Progenitor cell of endocrine pancreas (in vitro differentiated cells): ENCODE data around the gene HS3ST4. TPM values are rescaled to one million over a fixed set of nuclear protein-coding genes. Genes with fewer than 3 reads are reported as not detected.

Experiments used
- DNase-seq: peaks from one replicate; pipeline ENCODE4 v3.0.0; 2021; ENCODE audit warnings: low spot score; ENCODE audit not compliant: unreplicated experiment
- H3K27ac Mint-ChIP-seq: 2 replicates; pipeline ENCODE4 v1.8.0; 2021; ENCODE audit warnings: mild to moderate bottlenecking, moderate library complexity, mixed read lengths
- H3K27me3 Mint-ChIP-seq: 2 replicates; pipeline ENCODE4 v1.8.0; 2021; ENCODE audit warnings: mixed read lengths
- H3K36me3 Mint-ChIP-seq: 2 replicates; pipeline ENCODE4 v1.8.0; 2022; ENCODE audit warnings: mixed read lengths; ENCODE audit not compliant: insufficient read depth
- H3K4me1 Mint-ChIP-seq: 2 replicates; pipeline ENCODE4 v1.8.0; 2021; ENCODE audit warnings: low read depth, mixed read lengths
- H3K4me3 Mint-ChIP-seq: 2 replicates; pipeline ENCODE4 v1.8.0; 2021; ENCODE audit warnings: low read depth, mild to moderate bottlenecking, moderate library complexity, mixed read lengths
- H3K9me3 Mint-ChIP-seq: 2 replicates; pipeline ENCODE4 v1.8.0; 2021; ENCODE audit warnings: low read depth, mixed read lengths
- total RNA-seq: library from RNA; stranded (reverse); gene quantifications from 2 replicates; pipeline ENCODE4 v1.2.1, GENCODE V29; 2021
- TF ChIP-seq, protein P1 (sequence below): fragments of 200-600 bp; sonication (generic); IDR thresholded peaks from one replicate; pipeline ENCODE4 v1.5.0; 2021; ENCODE audit warnings: antibody characterized with exemption, mild to moderate bottlenecking; ENCODE audit not compliant: unreplicated experiment

Gene HS3ST4
- total RNA-seq, 1 donor from 2014 or later: 0.67 TPM

DNA sequence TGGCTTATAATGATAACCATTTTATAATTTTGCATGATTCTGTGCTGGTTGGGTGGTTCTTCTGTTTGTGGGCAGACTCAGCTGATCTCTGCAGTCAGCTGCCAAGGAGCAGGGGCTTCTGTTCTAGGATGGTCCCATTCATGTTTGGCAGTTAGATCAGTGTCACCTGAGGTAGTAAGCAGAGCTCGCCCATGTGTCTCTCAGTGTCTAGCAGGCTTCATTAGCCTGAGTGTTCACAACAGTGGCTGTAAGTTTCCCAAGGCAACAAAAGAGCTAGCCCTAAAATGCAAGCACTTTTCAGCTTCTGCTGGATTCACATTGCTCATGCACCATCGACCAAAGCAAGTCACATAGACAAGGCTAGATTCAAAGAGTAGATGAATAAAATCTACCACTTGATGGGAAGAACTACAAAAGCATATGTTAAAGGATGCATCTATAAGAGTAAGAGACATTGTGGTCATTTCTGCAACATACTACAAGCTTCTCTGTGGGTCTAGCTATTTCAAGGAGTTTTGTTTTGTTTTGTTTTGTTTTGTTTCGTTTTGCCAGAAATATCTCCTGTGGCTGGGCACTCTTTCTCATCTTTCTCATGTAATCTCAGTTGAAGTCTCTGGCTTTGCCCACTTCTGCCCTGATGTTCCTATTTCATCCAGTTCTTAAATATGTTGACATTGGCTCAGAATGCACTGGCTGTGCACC is 180.8 kb downstream of the HS3ST4 start:
- no peak overlapping the region for H3K4me3 Mint-ChIP-seq
- H3K9me3 Mint-ChIP-seq: peaks cover 4% of the 10 kb centered on the region
- H3K36me3 Mint-ChIP-seq: no peaks in the 10 kb centered on the region
- H3K27ac Mint-ChIP-seq: no peak overlapping the region
- H3K27me3 Mint-ChIP-seq: peaks cover 63% of the 10 kb centered on the region
- peaks cover 2% of the 10 kb centered on the region for H3K4me1 Mint-ChIP-seq
- no peak for DNase-seq
- TF ChIP-seq, protein P1, sequence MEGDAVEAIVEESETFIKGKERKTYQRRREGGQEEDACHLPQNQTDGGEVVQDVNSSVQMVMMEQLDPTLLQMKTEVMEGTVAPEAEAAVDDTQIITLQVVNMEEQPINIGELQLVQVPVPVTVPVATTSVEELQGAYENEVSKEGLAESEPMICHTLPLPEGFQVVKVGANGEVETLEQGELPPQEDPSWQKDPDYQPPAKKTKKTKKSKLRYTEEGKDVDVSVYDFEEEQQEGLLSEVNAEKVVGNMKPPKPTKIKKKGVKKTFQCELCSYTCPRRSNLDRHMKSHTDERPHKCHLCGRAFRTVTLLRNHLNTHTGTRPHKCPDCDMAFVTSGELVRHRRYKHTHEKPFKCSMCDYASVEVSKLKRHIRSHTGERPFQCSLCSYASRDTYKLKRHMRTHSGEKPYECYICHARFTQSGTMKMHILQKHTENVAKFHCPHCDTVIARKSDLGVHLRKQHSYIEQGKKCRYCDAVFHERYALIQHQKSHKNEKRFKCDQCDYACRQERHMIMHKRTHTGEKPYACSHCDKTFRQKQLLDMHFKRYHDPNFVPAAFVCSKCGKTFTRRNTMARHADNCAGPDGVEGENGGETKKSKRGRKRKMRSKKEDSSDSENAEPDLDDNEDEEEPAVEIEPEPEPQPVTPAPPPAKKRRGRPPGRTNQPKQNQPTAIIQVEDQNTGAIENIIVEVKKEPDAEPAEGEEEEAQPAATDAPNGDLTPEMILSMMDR: no peak

DNA sequence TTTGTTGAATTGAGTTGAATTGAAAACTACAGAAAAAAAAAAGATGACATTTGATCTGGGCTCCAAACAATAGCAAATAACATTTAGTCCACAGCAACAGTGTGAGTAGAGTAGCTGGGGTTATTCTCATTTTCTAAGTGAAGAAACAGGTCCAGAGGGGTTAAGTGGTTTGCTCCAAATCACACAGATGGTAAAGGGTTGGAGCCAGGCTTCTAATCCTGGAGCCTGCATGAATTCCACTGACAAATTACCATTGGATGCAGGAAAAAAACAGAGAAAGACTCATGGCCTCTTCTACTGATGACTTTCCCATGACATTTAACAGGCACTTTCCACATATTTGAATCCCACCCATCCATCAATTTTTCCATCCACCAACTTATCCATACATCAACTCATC is 182.4 kb downstream of the HS3ST4 start:
- TF ChIP-seq, protein P1: no peak
- H3K36me3 Mint-ChIP-seq: no peaks in the 10 kb centered on the region
- H3K27me3 Mint-ChIP-seq: peaks cover 52% of the 10 kb centered on the region
- DNase-seq: no peak
- peaks cover 4% of the 10 kb centered on the region for H3K9me3 Mint-ChIP-seq
- H3K4me1 Mint-ChIP-seq: no peaks in the 10 kb centered on the region
- H3K4me3 Mint-ChIP-seq: no peak overlapping the region
- H3K27ac Mint-ChIP-seq: no peak overlapping the region

DNA sequence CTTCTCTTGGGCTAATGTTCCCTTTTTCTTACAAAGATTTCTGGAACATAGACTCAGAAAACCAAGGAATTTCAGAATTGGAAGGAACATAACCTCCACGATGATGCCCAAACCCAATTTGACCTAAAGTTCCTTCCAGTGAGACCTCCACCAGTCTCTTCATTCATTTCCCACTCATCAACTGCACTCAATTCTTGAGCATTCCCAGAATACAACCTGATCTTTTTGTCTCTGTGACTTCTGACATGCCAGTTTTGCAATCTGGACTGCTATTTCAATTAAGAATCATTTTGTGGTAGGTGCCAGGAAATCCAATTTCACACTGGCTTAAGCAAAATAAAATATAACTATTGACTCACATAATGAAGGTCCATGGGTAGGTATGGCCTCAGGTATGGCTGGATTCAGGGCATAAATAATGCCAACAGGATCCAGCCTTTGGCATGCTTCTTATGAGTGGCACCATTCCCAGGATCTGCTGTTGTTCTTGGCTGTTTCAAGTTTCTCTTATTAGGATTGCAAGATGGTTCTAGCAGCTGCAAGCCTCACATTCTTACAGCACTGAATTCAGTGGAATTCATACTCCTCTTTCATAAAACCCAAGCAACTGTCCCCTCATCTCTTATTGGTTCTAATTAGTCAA is 184.3 kb downstream of the HS3ST4 start:
- H3K4me3 Mint-ChIP-seq: no peak overlapping the region
- no peak overlapping the region for H3K27ac Mint-ChIP-seq
- TF ChIP-seq, protein P1: no peak
- H3K9me3 Mint-ChIP-seq: peaks cover 4% of the 10 kb centered on the region
- no peaks in the 10 kb centered on the region for H3K4me1 Mint-ChIP-seq
- H3K36me3 Mint-ChIP-seq: no peaks in the 10 kb centered on the region
- no peak for DNase-seq
- H3K27me3 Mint-ChIP-seq: peaks cover 45% of the 10 kb centered on the region

DNA sequence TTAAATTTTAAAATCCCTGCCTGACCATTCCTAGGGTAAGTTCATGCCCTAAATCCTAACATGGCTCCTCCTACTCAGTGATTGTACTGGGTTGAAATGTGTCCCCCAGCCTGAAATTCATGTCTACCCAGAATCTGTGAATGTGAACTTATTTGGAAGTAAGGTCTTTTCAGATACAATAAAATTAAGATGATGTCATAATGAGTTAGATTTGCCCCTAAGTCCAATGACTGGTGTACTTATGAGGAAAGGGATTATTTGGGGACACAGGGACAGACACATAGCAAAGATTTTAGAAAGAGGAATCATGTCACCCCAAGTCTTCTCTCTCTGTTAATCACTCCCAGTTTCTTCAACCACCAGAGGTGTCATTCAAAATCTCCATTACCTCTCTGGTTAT is 185.3 kb downstream of the HS3ST4 start:
- no peak overlapping the region for H3K4me3 Mint-ChIP-seq
- TF ChIP-seq, protein P1: no peak
- no peaks in the 10 kb centered on the region for H3K4me1 Mint-ChIP-seq
- H3K9me3 Mint-ChIP-seq: peaks cover 4% of the 10 kb centered on the region
- H3K36me3 Mint-ChIP-seq: no peaks in the 10 kb centered on the region
- DNase-seq: no peak
- H3K27me3 Mint-ChIP-seq: peaks cover 51% of the 10 kb centered on the region
- H3K27ac Mint-ChIP-seq: no peak overlapping the region

DNA sequence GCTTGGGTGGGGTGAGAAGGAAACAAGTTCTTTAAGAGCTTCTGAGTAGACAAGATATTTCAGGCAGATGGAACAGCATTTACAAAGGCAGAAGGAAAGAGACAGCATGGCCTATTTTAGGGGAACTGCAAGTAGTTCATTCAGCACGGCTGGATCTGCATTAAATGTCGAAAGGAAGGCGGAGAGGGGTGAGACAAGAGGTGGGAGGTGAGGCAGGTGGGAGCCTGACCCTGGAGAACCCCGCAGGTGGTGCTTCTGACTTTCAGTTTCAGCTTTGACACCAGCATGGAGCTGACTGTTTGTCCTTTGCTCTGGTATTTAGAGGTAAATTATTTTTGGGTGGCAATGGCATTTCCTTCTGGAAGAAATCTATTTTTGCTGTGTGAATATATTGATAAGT is 194.8 kb downstream of the HS3ST4 start:
- Mint-ChIP-seq H3K27ac (no peak overlapping the region), H3K36me3 (no peaks in the 10 kb centered on the region), H3K27me3 (peaks cover 56% of the 10 kb centered on the region), H3K9me3 (no peaks in the 10 kb centered on the region), H3K4me3 (no peak overlapping the region), H3K4me1 (no peaks in the 10 kb centered on the region)
- TF ChIP-seq, protein P1: no peak
- no peak for DNase-seq
